ENCODE measurements around the gene PEDS1. TPM values are rescaled to one million over a fixed set of nuclear protein-coding genes. Genes with fewer than 3 reads are reported as not detected.
"Not testable (repeated sequence)": the region's sequence is repeated elsewhere in the genome, so short reads cannot be mapped to it uniquely, and the experiment has no call there.

Gene PEDS1
- total RNA-seq = 10 to 100 TPM; 26.1 to 30.7 TPM

DNA sequence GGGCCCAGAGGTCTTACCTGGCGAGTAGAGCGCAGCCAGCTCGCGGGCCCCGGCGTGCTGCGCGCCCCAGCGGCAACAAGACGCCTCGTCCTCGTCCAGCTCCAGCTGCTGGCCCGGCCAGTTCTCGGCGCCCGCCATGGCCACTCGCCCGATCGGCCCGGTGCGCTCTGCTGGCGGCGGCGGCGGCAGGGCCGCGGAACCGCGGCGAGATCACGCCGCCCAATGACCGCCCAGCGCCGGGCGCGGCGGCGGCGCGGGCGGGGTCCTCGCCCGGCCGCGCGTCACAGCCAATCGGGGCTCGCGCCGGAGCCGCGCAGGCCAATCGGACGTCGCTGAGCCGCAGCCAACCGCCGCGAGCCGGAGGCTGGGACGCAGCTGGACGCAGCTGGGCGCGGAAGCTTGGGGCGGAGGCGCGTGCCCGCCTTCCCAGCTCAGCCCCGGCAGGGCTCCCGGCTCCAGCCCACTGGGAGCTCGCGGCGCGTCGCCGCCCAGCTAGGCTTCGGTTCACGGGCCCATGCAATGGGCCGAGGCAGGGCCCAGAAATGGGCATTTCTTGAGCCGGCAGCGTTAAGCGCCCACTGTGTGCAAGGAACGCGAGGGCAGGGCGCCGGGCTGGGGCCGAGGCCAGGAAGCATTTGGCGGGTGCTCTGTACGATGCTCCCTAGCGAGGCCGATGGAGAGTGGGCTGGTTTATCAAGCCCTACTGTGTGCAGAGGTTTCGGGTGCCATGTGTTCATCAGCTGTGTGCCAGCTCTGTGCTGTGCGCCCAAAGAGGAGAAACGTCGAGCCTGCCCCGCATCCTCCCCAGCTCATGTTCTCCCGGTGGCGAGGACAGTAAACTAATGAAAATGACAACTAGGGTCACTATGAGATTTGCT, at the start of gene PEDS1:
Gene PEDS1 (minus strand): TSS at position 224 of the 878 bp plus-strand sequence. CDS start 86 bp downstream, at position 138.
- DNase-seq (ENCODE audit: low spot score) = peak; percentile 89
- H3K9me3 ChIP-seq = no peaks in the 10 kb centered on the region
- H3K27me3 ChIP-seq = no peaks in the 10 kb centered on the region
- peak within 1 kb of the TSS; percentile 98 to 99 for H3K4me3 ChIP-seq
- H3K36me3 ChIP-seq = peaks cover 5% of the 10 kb centered on the region
- peaks cover 0 to 50% of the 10 kb centered on the region in 2 donors for H3K4me1 ChIP-seq
- peak within 1 kb of the TSS; percentile 95 to 96 for H3K27ac ChIP-seq
- TF ChIP-seq CTCF (IDR thresholded peaks at IDR 0.05) = no peak

DNA sequence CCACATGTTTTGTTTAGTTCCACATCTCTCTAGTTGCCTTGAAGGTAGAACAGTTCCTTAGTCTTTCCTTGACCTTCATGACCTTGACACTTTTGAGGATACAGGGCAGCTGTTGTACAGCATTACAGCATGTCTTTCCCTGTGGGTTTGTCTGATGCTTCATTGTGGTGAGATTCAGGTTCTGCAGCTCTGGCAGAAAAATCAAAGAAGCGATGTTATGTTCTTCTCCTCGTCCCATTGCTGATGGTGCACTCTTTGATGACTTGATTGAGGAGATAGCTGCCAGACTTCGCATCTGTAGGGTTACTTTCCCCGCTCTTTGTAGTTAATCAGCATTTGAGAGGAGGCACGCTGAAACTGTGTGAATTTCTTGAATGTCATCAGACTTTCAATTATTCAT, 49.2 kb upstream of the PEDS1 start:
- H3K4me1 ChIP-seq = no peaks in the 10 kb centered on the region
- no peak for DNase-seq (ENCODE audit: low spot score)
- no peak for TF ChIP-seq CTCF (IDR thresholded peaks at IDR 0.05)
- peaks cover 0 to 5% of the 10 kb centered on the region in 2 donors for H3K9me3 ChIP-seq
- no peaks in the 10 kb centered on the region for H3K36me3 ChIP-seq
- no peak overlapping the region for H3K4me3 ChIP-seq
- H3K27me3 ChIP-seq = no peaks in the 10 kb centered on the region
- no peak overlapping the region for H3K27ac ChIP-seq

DNA sequence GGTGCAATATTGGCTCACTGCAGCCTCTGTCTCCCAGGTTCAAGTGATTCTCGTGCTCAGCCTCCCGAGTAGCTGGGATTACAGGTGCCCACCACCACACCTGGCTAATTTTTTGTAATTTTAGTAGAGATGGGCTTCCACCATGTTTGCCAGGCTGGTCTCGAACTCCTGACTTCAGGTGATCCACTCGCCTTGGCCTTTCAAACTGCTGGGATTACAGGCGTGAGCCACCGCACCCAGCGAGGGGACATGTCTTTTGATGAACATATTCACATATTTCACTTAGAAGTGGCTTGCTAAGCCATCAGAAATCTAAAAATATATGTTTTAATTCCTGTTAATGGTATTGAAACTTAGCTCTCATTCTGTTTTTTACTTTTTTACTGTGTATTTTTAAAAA, 48.2 kb upstream of the PEDS1 start:
- not testable (repeated sequence) for H3K4me3 ChIP-seq; DNase-seq (ENCODE audit: low spot score); H3K27me3 ChIP-seq; H3K4me1 ChIP-seq; H3K9me3 ChIP-seq; H3K27ac ChIP-seq; H3K36me3 ChIP-seq

GRCh38 chr20:50200482-50201104, 47.1 kb upstream of the PEDS1 start:
- Histone ChIP-seq H3K27me3 (no peaks in the 10 kb centered on the region), H3K9me3 (peaks cover 0 to 5% of the 10 kb centered on the region in 2 donors), H3K36me3 (no peaks in the 10 kb centered on the region), H3K27ac (no peak overlapping the region), H3K4me3 (no peak overlapping the region), H3K4me1 (peaks cover 0 to 3% of the 10 kb centered on the region in 2 donors)
- no peak for DNase-seq (ENCODE audit: low spot score)
- TF ChIP-seq CTCF (IDR thresholded peaks at IDR 0.05) = no peak

DNA sequence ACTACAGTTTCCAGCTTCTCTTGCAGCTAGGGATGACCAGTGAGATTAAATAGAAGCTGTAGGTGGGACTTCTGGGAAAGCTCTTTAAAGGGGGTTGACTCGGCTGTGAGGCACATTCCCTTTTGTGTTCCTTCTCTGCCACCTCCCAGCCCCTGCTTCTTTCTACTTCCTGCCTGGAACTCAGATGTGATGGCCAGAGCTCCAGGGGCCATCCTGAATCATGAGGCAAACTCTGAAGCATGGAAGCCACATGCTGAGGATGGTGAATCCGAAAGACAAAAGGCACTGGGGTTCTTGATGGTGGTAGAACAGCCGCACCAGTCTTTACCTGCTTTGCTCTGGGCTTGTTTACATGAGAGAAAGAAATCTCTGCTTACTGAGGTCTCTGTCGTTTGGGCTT, 46.2 kb upstream of the PEDS1 start:
- no peak for TF ChIP-seq CTCF (IDR thresholded peaks at IDR 0.05)
- Histone ChIP-seq H3K27me3 (no peaks in the 10 kb centered on the region), H3K27ac (no peak overlapping the region), H3K36me3 (no peaks in the 10 kb centered on the region), H3K9me3 (peaks cover 0 to 5% of the 10 kb centered on the region in 2 donors), H3K4me1 (peaks cover 0 to 12% of the 10 kb centered on the region in 2 donors), H3K4me3 (no peak overlapping the region)
- no peak for DNase-seq (ENCODE audit: low spot score)

GRCh38 chr20:50198716-50199115, 45.2 kb upstream of the PEDS1 start:
- Histone ChIP-seq H3K4me1 (peaks cover 0 to 22% of the 10 kb centered on the region in 2 donors), H3K4me3 (no peak overlapping the region), H3K36me3 (peaks cover 9% of the 10 kb centered on the region), H3K9me3 (no peaks in the 10 kb centered on the region), H3K27ac (no peak overlapping the region), H3K27me3 (no peaks in the 10 kb centered on the region)
- DNase-seq (ENCODE audit: low spot score) = no peak
- no peak for TF ChIP-seq CTCF (IDR thresholded peaks at IDR 0.05)
